Stimulated activated naive B cell treated with anti-CD40 and anti-IgM and Interleukin-4, amounts not matched to agents 10 μg/mL and 1 μg/mL and 100 μg/mL, for 72 hours (primary cell): ENCODE data around the gene NEMP1.

Experiments used
- ATAC-seq, 2 donors: fragments of 150-1000 bp; cut with Tn5 transposase; replicated peaks; 2 replicates each; pipeline ENCODE4 v1.10.0; 2021; ENCODE audit warnings: moderate library complexity in 1 of 2
- DNase-seq: peaks from one replicate; pipeline ENCODE4 v3.0.0; 2021
- H3K27ac Mint-ChIP-seq: one replicate; pipeline ENCODE4 v1.8.0; 2022; ENCODE audit warnings: mild to moderate bottlenecking, mixed read lengths
- H3K27me3 Mint-ChIP-seq, 2 donors: one replicate each; pipeline ENCODE4 v1.8.0; 2022; ENCODE audit warnings: mixed read lengths in 2 of 2
- H3K36me3 Mint-ChIP-seq, 2 donors: one replicate each; pipeline ENCODE4 v1.8.0; 2022; ENCODE audit warnings: mixed read lengths in 2 of 2, mild to moderate bottlenecking in 1 of 2
- H3K4me1 Mint-ChIP-seq, 2 donors: one replicate each; pipeline ENCODE4 v1.8.0; 2022; ENCODE audit warnings: mixed read lengths in 2 of 2, mild to moderate bottlenecking in 1 of 2
- H3K4me3 Mint-ChIP-seq, 2 donors: one replicate each; pipeline ENCODE4 v1.8.0; 2022; ENCODE audit warnings: mild to moderate bottlenecking in 2 of 2, mixed read lengths in 2 of 2, moderate library complexity in 1 of 2
- H3K9me3 Mint-ChIP-seq, 2 donors: one replicate each; pipeline ENCODE4 v1.8.0; 2022; ENCODE audit warnings: mixed read lengths in 2 of 2, mild to moderate bottlenecking in 1 of 2

Gene NEMP1

GRCh38 chr12:57046086-57046791, 32.4 kb downstream of the NEMP1 start:
- ATAC-seq (no peak), DNase-seq (no peak)
- peaks cover 4 to 17% of the 10 kb centered on the region in 2 donors for H3K27me3 Mint-ChIP-seq
- no peak overlapping the region for H3K27ac Mint-ChIP-seq
- H3K4me1 Mint-ChIP-seq, result peaks cover 17 to 21% of the 10 kb centered on the region in 2 donors
- no peak overlapping the region for H3K4me3 Mint-ChIP-seq
- no peaks in the 10 kb centered on the region for H3K36me3 Mint-ChIP-seq
- H3K9me3 Mint-ChIP-seq, result no peaks in the 10 kb centered on the region

GRCh38 chr12:57044889-57045288, 33.7 kb downstream of the NEMP1 start:
- no peaks in the 10 kb centered on the region for H3K9me3 Mint-ChIP-seq

GRCh38 chr12:57044468-57044867, 34.1 kb downstream of the NEMP1 start:
- Mint-ChIP-seq H3K27me3 (peaks cover 4 to 17% of the 10 kb centered on the region in 2 donors), H3K4me3 (no peak overlapping the region), H3K27ac (no peak overlapping the region), H3K36me3 (no peaks in the 10 kb centered on the region), H3K4me1 (peaks cover 17 to 21% of the 10 kb centered on the region in 2 donors), H3K9me3 (no peaks in the 10 kb centered on the region)
- DNase-seq, result no peak
- no peak for ATAC-seq

More at GRCh38 chr12:57044889-57045288, 33.7 kb downstream of the NEMP1 start:
- H3K4me3 Mint-ChIP-seq, result no peak overlapping the region
- ATAC-seq, result no peak
- no peak overlapping the region for H3K27ac Mint-ChIP-seq
- DNase-seq, result no peak
- no peaks in the 10 kb centered on the region for H3K36me3 Mint-ChIP-seq
- H3K4me1 Mint-ChIP-seq, result peaks cover 17 to 21% of the 10 kb centered on the region in 2 donors
- H3K27me3 Mint-ChIP-seq, result peaks cover 4 to 17% of the 10 kb centered on the region in 2 donors

- Mint-ChIP-seq H3K4me1 (peaks cover 16% of the 10 kb centered on the region in 2 donors), H3K27ac (no peak overlapping the region), H3K9me3 (no peaks in the 10 kb centered on the region), H3K4me3 (no peak overlapping the region), H3K27me3 (peaks cover 4 to 17% of the 10 kb centered on the region in 2 donors), H3K36me3 (no peaks in the 10 kb centered on the region)
- DNase-seq, result no peak
- no peak for ATAC-seq
These were observed 35.9 kb downstream of the NEMP1 start for GRCh38 chr12:57042695-57043094.

- Mint-ChIP-seq H3K36me3 (no peaks in the 10 kb centered on the region), H3K27me3 (peaks cover 4 to 11% of the 10 kb centered on the region in 2 donors), H3K27ac (no peak overlapping the region), H3K9me3 (no peaks in the 10 kb centered on the region), H3K4me3 (no peak overlapping the region), H3K4me1 (no peaks in the 10 kb centered on the region)
- no peak for DNase-seq
- ATAC-seq, result no peak
These were observed 37.8 kb downstream of the NEMP1 start for GRCh38 chr12:57040750-57041149.

- no peak overlapping the region for H3K4me3 Mint-ChIP-seq
- H3K27ac Mint-ChIP-seq, result no peak overlapping the region
- H3K36me3 Mint-ChIP-seq, result no peaks in the 10 kb centered on the region
- H3K9me3 Mint-ChIP-seq, result no peaks in the 10 kb centered on the region
- DNase-seq (no peak), ATAC-seq (no peak)
- no peaks in the 10 kb centered on the region for H3K4me1 Mint-ChIP-seq
- peaks cover 4 to 11% of the 10 kb centered on the region in 2 donors for H3K27me3 Mint-ChIP-seq
These were observed 38.4 kb downstream of the NEMP1 start for GRCh38 chr12:57040211-57040610.

GRCh38 chr12:57039016-57039798, 39.4 kb downstream of the NEMP1 start:
- ATAC-seq, result no peak
- no peaks in the 10 kb centered on the region for H3K36me3 Mint-ChIP-seq
- H3K27ac Mint-ChIP-seq, result no peak overlapping the region
- no peaks in the 10 kb centered on the region for H3K9me3 Mint-ChIP-seq
- no peak for DNase-seq
- H3K4me3 Mint-ChIP-seq, result no peak overlapping the region
- no peaks in the 10 kb centered on the region for H3K4me1 Mint-ChIP-seq
- H3K27me3 Mint-ChIP-seq, result peaks cover 4 to 11% of the 10 kb centered on the region in 2 donors

- H3K36me3 Mint-ChIP-seq, result no peaks in the 10 kb centered on the region
- H3K27ac Mint-ChIP-seq, result no peak overlapping the region
- ATAC-seq, result no peak
- no peaks in the 10 kb centered on the region for H3K27me3 Mint-ChIP-seq
- no peak for DNase-seq
- no peaks in the 10 kb centered on the region for H3K9me3 Mint-ChIP-seq
- H3K4me3 Mint-ChIP-seq, result no peak overlapping the region
- no peaks in the 10 kb centered on the region for H3K4me1 Mint-ChIP-seq
These were observed 41.3 kb downstream of the NEMP1 start for GRCh38 chr12:57037264-57037663.

- no peaks in the 10 kb centered on the region for H3K36me3 Mint-ChIP-seq
- DNase-seq, result no peak
- H3K27me3 Mint-ChIP-seq, result no peaks in the 10 kb centered on the region
- no peak overlapping the region for H3K4me3 Mint-ChIP-seq
- peaks cover 10% of the 10 kb centered on the region in 2 donors for H3K4me1 Mint-ChIP-seq
- no peak overlapping the region for H3K27ac Mint-ChIP-seq
- H3K9me3 Mint-ChIP-seq, result no peaks in the 10 kb centered on the region
- no peak for ATAC-seq
These were observed 45.2 kb downstream of the NEMP1 start for GRCh38 chr12:57033431-57033830.

- ATAC-seq (no peak), DNase-seq (no peak)
- Mint-ChIP-seq H3K9me3 (no peaks in the 10 kb centered on the region), H3K4me1 (peaks cover 16 to 20% of the 10 kb centered on the region in 2 donors), H3K27ac (no peak overlapping the region), H3K27me3 (peaks cover under 1 to 4% of the 10 kb centered on the region in 2 donors), H3K36me3 (no peaks in the 10 kb centered on the region), H3K4me3 (no peak overlapping the region)
These were observed 46.8 kb downstream of the NEMP1 start for GRCh38 chr12:57031789-57032188.

- DNase-seq (no peak), ATAC-seq (peak; percentile 70 to 75)
- Mint-ChIP-seq H3K9me3 (no peaks in the 10 kb centered on the region), H3K4me1 (peaks cover 16 to 20% of the 10 kb centered on the region in 2 donors), H3K27me3 (peaks cover 6 to 9% of the 10 kb centered on the region in 2 donors), H3K27ac (peak overlapping the region; percentile 67), H3K36me3 (no peaks in the 10 kb centered on the region), H3K4me3 (peak overlapping the region in 1 of 2 donors; percentile 35)
These were observed 47.4 kb downstream of the NEMP1 start for GRCh38 chr12:57031138-57031725.

- H3K36me3 Mint-ChIP-seq, result no peaks in the 10 kb centered on the region
- H3K4me1 Mint-ChIP-seq, result peaks cover 16 to 20% of the 10 kb centered on the region in 2 donors
- no peaks in the 10 kb centered on the region for H3K9me3 Mint-ChIP-seq
- H3K4me3 Mint-ChIP-seq, result no peak overlapping the region
- H3K27me3 Mint-ChIP-seq, result peaks cover 9 to 13% of the 10 kb centered on the region in 2 donors
- DNase-seq, result no peak
- no peak for ATAC-seq
- H3K27ac Mint-ChIP-seq, result no peak overlapping the region
These were observed 49.1 kb downstream of the NEMP1 start for GRCh38 chr12:57029457-57029856.

GRCh38 chr12:57027805-57028153, 50.8 kb downstream of the NEMP1 start:
- no peak for ATAC-seq
- H3K27ac Mint-ChIP-seq, result no peak overlapping the region
- peaks cover 16 to 20% of the 10 kb centered on the region in 2 donors for H3K4me1 Mint-ChIP-seq

GRCh38 chr12:57027011-57027804, 51.4 kb downstream of the NEMP1 start:
- H3K4me3 Mint-ChIP-seq, result no peak overlapping the region
- peak; percentile 46 to 51 for ATAC-seq
- no peak for DNase-seq

More at GRCh38 chr12:57027805-57028153, 50.8 kb downstream of the NEMP1 start:
- Mint-ChIP-seq H3K4me3 (no peak overlapping the region), H3K9me3 (no peaks in the 10 kb centered on the region), H3K27me3 (peaks cover 9 to 23% of the 10 kb centered on the region in 2 donors), H3K36me3 (no peaks in the 10 kb centered on the region)
- no peak for DNase-seq

More at GRCh38 chr12:57027011-57027804, 51.4 kb downstream of the NEMP1 start:
- Mint-ChIP-seq H3K9me3 (no peaks in the 10 kb centered on the region), H3K27me3 (peaks cover 9 to 23% of the 10 kb centered on the region in 2 donors), H3K4me1 (peaks cover 16 to 20% of the 10 kb centered on the region in 2 donors), H3K36me3 (no peaks in the 10 kb centered on the region), H3K27ac (peak overlapping the region; percentile 27)
